ENCODE data around the gene TGFA. TPM values are rescaled to one million over a fixed set of nuclear protein-coding genes. Genes with fewer than 3 reads are reported as not detected.

The TGFA gene
- total RNA-seq, 4 donors from 2014 or later, result 10.7 to 51.3 (median 33.7) TPM

DNA sequence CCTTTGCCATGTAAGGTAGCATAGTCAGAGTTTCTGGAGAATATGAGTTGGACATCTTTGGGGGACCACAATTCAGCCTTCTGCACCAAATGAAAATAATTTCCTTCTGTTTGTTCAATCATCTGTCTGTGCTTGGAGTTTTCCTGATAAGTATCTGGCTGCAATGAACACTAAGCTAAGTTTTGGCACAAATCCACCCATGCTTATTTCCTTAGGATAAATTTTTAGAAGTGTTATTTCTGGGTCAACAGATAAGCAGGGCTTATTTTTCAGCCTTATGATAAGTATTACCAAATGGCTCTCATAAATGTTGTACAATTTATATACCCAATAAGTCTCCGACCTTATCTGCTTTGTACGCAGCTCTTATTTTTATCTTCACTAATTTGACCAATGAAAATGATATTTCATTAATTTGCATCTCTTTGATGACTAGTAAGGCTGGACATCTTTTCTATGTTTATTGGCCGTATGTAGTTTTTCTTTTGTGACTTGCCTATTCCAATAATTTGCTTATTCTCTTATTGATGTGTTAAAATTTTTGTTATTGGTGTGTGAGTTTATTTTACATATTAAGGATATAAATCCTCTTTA, 59.2 kb downstream of the TGFA start:
- TF ChIP-seq, protein P1, sequence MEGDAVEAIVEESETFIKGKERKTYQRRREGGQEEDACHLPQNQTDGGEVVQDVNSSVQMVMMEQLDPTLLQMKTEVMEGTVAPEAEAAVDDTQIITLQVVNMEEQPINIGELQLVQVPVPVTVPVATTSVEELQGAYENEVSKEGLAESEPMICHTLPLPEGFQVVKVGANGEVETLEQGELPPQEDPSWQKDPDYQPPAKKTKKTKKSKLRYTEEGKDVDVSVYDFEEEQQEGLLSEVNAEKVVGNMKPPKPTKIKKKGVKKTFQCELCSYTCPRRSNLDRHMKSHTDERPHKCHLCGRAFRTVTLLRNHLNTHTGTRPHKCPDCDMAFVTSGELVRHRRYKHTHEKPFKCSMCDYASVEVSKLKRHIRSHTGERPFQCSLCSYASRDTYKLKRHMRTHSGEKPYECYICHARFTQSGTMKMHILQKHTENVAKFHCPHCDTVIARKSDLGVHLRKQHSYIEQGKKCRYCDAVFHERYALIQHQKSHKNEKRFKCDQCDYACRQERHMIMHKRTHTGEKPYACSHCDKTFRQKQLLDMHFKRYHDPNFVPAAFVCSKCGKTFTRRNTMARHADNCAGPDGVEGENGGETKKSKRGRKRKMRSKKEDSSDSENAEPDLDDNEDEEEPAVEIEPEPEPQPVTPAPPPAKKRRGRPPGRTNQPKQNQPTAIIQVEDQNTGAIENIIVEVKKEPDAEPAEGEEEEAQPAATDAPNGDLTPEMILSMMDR (IDR thresholded peaks at IDR 0.05), result no peak
- TF ChIP-seq EP300 (IDR thresholded peaks at IDR 0.05; ENCODE audit: low read depth) (no peak), POLR2AphosphoS5 (IDR thresholded peaks at IDR 0.05) (no peak), POLR2A (IDR thresholded peaks at IDR 0.05) (no peak)
- Histone ChIP-seq H3K9me3 (no peaks in the 10 kb centered on the region), H3K4me1 (peaks cover 0 to 6% (median 5%) of the 10 kb centered on the region in 4 donors), H3K36me3 (no peaks in the 10 kb centered on the region), H3K27ac (no peak overlapping the region), H3K4me3 (no peak overlapping the region), H3K27me3 (no peaks in the 10 kb centered on the region)
- 78 to 89% methylated on average over 3 of the region's 3 CpGs for WGBS, 2 donors (ENCODE audit: low coverage in 1 of 2)
- intact Hi-C loops (cut with DNase I; ENCODE audit: low total_unique reads), result no loop called here
- in situ Hi-C loops (cut with MboI; ENCODE audit: low pct_ligation_motif_present in 1 of 4, low pct_unique_long_range_greater_than_20kb in 1 of 4, low sequenced_read_pairs in 3 of 4), result no loop called here
- DNase-seq, result no peak

DNA sequence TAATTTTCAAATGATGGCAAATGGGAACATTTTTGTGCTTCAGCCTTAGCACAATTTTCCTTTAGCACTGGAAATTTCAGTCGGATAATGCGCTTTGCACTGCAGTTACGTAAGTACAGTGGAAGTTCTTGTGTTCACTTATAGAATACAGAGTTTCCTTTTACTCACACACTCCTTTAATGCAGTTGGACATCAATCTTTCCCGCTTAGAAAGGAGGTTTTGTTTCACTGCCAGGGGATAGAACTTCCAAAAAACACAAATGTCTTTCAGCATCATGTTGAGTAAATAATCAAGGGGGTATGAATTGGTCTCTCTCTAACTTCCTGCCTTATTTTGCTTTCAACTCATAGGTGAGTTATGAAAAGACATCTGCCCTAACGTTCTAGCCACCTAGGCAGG, 63.2 kb downstream of the TGFA start:
- no peaks in the 10 kb centered on the region for H3K36me3 ChIP-seq
- no peaks in the 10 kb centered on the region for H3K27me3 ChIP-seq
- in situ Hi-C loops (cut with MboI; ENCODE audit: low pct_ligation_motif_present in 1 of 4, low pct_unique_long_range_greater_than_20kb in 1 of 4, low sequenced_read_pairs in 3 of 4), result no loop called here
- H3K9me3 ChIP-seq, result no peaks in the 10 kb centered on the region
- WGBS, 2 donors (ENCODE audit: low coverage in 1 of 2), result 75% methylated on average over 5 of the region's 5 CpGs
- intact Hi-C loops (cut with DNase I; ENCODE audit: low total_unique reads), result no loop called here
- H3K27ac ChIP-seq, result no peak overlapping the region
- no peak for TF ChIP-seq POLR2A (IDR thresholded peaks at IDR 0.05)
- TF ChIP-seq POLR2AphosphoS5 (IDR thresholded peaks at IDR 0.05), result no peak
- TF ChIP-seq EP300 (IDR thresholded peaks at IDR 0.05; ENCODE audit: low read depth), result no peak
- TF ChIP-seq, protein P1 (IDR thresholded peaks at IDR 0.05), result no peak
- no peak for DNase-seq
- no peak overlapping the region for H3K4me3 ChIP-seq
- H3K4me1 ChIP-seq, result no peaks in the 10 kb centered on the region

- Histone ChIP-seq H3K36me3 (no peaks in the 10 kb centered on the region), H3K27ac (no peak overlapping the region), H3K27me3 (no peaks in the 10 kb centered on the region), H3K4me3 (no peak overlapping the region), H3K9me3 (no peaks in the 10 kb centered on the region), H3K4me1 (no peaks in the 10 kb centered on the region)
- TF ChIP-seq, protein P1 (IDR thresholded peaks at IDR 0.05), result no peak
- TF ChIP-seq POLR2A (IDR thresholded peaks at IDR 0.05) (no peak), POLR2AphosphoS5 (IDR thresholded peaks at IDR 0.05) (no peak), EP300 (IDR thresholded peaks at IDR 0.05; ENCODE audit: low read depth) (no peak)
- intact Hi-C loops (cut with DNase I; ENCODE audit: low total_unique reads) (no loop called here), in situ Hi-C loops (cut with MboI; ENCODE audit: low pct_ligation_motif_present in 1 of 4, low pct_unique_long_range_greater_than_20kb in 1 of 4, low sequenced_read_pairs in 3 of 4) (no loop called here)
- 40 to 82% methylated on average over 1 to 10 of the region's 10 CpGs for WGBS, 2 donors (ENCODE audit: low coverage in 1 of 2)
- no peak for DNase-seq
Observed at GRCh38 chr2:70489165-70489564, 64.5 kb downstream of the TGFA start.

GRCh38 chr2:70484086-70484485, 69.5 kb downstream of the TGFA start:
- Histone ChIP-seq H3K27me3 (no peaks in the 10 kb centered on the region), H3K36me3 (no peaks in the 10 kb centered on the region), H3K4me1 (peaks cover 0 to 4% (median 0%) of the 10 kb centered on the region in 4 donors), H3K9me3 (no peaks in the 10 kb centered on the region), H3K27ac (no peak overlapping the region), H3K4me3 (no peak overlapping the region)
- intact Hi-C loops (cut with DNase I; ENCODE audit: low total_unique reads) (no loop called here), in situ Hi-C loops (cut with MboI; ENCODE audit: low pct_ligation_motif_present in 1 of 4, low pct_unique_long_range_greater_than_20kb in 1 of 4, low sequenced_read_pairs in 3 of 4) (no loop called here)
- DNase-seq, result no peak
- TF ChIP-seq POLR2AphosphoS5 (IDR thresholded peaks at IDR 0.05) (no peak), EP300 (IDR thresholded peaks at IDR 0.05; ENCODE audit: low read depth) (no peak), POLR2A (IDR thresholded peaks at IDR 0.05) (no peak)
- TF ChIP-seq, protein P1 (IDR thresholded peaks at IDR 0.05), result no peak
- 86 to 100% methylated on average over 1 of the region's 1 CpG for WGBS, 2 donors (ENCODE audit: low coverage in 1 of 2)

Measured in transverse colon (tissue), 4 donors.